IMR-90 (cell line): Measurements from ENCODE around the gene PRIMA1. TPM values are rescaled to one million over a fixed set of nuclear protein-coding genes. Genes with fewer than 3 reads are reported as not detected.
"Not testable (repeated sequence)": the region's sequence is repeated elsewhere in the genome, so short reads cannot be mapped to it uniquely, and the experiment has no call there.

Experiments used
- ATAC-seq: fragments of 200-7000 bp; cut with Tn5 transposase; 2 replicates; pipeline ENCODE4 v1.9.1; 2020; ENCODE audit warnings: low read depth, mild to moderate bottlenecking, moderate library complexity
- BruUV-seq: library from RNA; stranded (reverse); fragments of 400-500 nt; replicated peaks from 2 replicates; lab custom pipeline; 2021; lab: Mats Ljungman, UMichigan
- CTCF ChIA-PET: fragments of 300-600 bp; formaldehyde crosslinking; extraction: SDS; loops from one replicate; lab custom pipeline; 2021; ENCODE audit warnings: antibody characterized with exemption; lab: Yijun Ruan, JAX
- POLR2A ChIA-PET: fragments of 300-600 bp; sonication (Branson Sonifier 250); formaldehyde crosslinking; loops from one replicate; lab custom pipeline; 2022; ENCODE audit warnings: antibody characterized with exemption; ENCODE audit not compliant: unreplicated experiment; lab: Charles Lee
- DNase-seq: peaks from one replicate; pipeline ENCODE4 v3.0.0; 2013
- H2AFZ ChIP-seq: replicated peaks from 2 replicates; pipeline ENCODE3; 2013; ENCODE audit warnings: low read length, mild to moderate bottlenecking; ENCODE audit not compliant: poor library complexity
- H2AK5ac ChIP-seq: 2 replicates; pipeline ENCODE4 v1.6.1; 2013; ENCODE audit warnings: low read depth, low read length, inconsistent platforms
- H2AK9ac ChIP-seq: replicated peaks from 2 replicates; pipeline ENCODE3; 2013; ENCODE audit warnings: mild to moderate bottlenecking, low read depth, low read length, moderate library complexity; ENCODE audit not compliant: poor library complexity
- H2BK120ac ChIP-seq: 2 replicates; pipeline ENCODE4 v1.6.1; 2013; ENCODE audit warnings: low read depth, low read length, inconsistent platforms
- H2BK15ac ChIP-seq: 3 replicates; pipeline ENCODE4 v1.6.1; 2013; ENCODE audit warnings: low read depth, low read length, inconsistent platforms
- H2BK20ac ChIP-seq: 2 replicates; pipeline ENCODE4 v1.6.1; 2013; ENCODE audit warnings: low read depth, mild to moderate bottlenecking, inconsistent platforms, low read length, moderate library complexity
- H2BK5ac ChIP-seq: 2 replicates; pipeline ENCODE4 v1.6.1; 2013; ENCODE audit warnings: mild to moderate bottlenecking, low read depth, low read length, inconsistent platforms; ENCODE audit not compliant: poor library complexity, severe bottlenecking
- H3K14ac ChIP-seq: replicated peaks from 2 replicates; pipeline ENCODE4 v1.6.1; 2013; ENCODE audit warnings: low read depth, low read length, inconsistent platforms
- H3K18ac ChIP-seq: 2 replicates; pipeline ENCODE4 v1.6.1; 2013; ENCODE audit warnings: low read depth, low read length, control low read depth
- H3K23ac ChIP-seq: 2 replicates; pipeline ENCODE4 v1.6.1; 2013; ENCODE audit warnings: low read depth, low read length, inconsistent platforms
- H3K27ac ChIP-seq: 2 replicates; pipeline ENCODE4 v1.5.1; 2013; ENCODE audit warnings: mild to moderate bottlenecking, control low read depth, low read length; ENCODE audit not compliant: insufficient read depth
- H3K27me3 ChIP-seq: 2 replicates; pipeline ENCODE4 v1.6.1; 2013; ENCODE audit warnings: low read length; ENCODE audit not compliant: control insufficient read depth, insufficient read depth
- H3K36me3 ChIP-seq: 2 replicates; pipeline ENCODE4 v1.6.1; 2013; ENCODE audit warnings: low read length, mixed read lengths; ENCODE audit not compliant: control insufficient read depth, insufficient read depth
- H3K4ac ChIP-seq: 2 replicates; pipeline ENCODE4 v1.6.1; 2013; ENCODE audit warnings: low read depth, low read length, inconsistent platforms
- H3K4me1 ChIP-seq: 2 replicates; pipeline ENCODE4 v1.6.1; 2013; ENCODE audit warnings: low read length, mixed read lengths; ENCODE audit not compliant: control insufficient read depth, insufficient read depth
- H3K4me2 ChIP-seq: 2 replicates; pipeline ENCODE4 v1.6.1; 2013; ENCODE audit warnings: low read depth, mild to moderate bottlenecking, control low read depth, low read length, moderate library complexity
- H3K4me3 ChIP-seq: 2 replicates; pipeline ENCODE4 v1.5.1; 2013; ENCODE audit warnings: low read depth, mild to moderate bottlenecking, control low read depth, low read length, moderate library complexity; ENCODE audit not compliant: insufficient read depth
- H3K56ac ChIP-seq: 2 replicates; pipeline ENCODE4 v1.6.1; 2013; ENCODE audit warnings: low read length, inconsistent platforms; ENCODE audit not compliant: insufficient read depth; ENCODE audit errors: extremely low read depth
- H3K79me1 ChIP-seq, 2 experiments: 2 replicates each; pipeline ENCODE4 v1.6.1; 2013; ENCODE audit warnings: low read length in 2 of 2, inconsistent platforms in 1 of 2, low read depth in 1 of 2
- H3K9ac ChIP-seq: 2 replicates; pipeline ENCODE4 v1.6.1; 2013; ENCODE audit warnings: low read depth, low read length, control low read depth
- H3K9me1 ChIP-seq: 2 replicates; pipeline ENCODE4 v1.6.1; 2013; ENCODE audit warnings: low read length, inconsistent platforms; ENCODE audit not compliant: insufficient read depth
- H3K9me3 ChIP-seq: 2 replicates; pipeline ENCODE4 v1.6.1; 2013; ENCODE audit warnings: low read length; ENCODE audit not compliant: control insufficient read depth, insufficient read depth
- H4K20me1 ChIP-seq: 2 replicates; pipeline ENCODE4 v1.6.1; 2013; ENCODE audit warnings: low read length, inconsistent platforms; ENCODE audit not compliant: insufficient read depth
- H4K5ac ChIP-seq: 2 replicates; pipeline ENCODE4 v1.6.1; 2013; ENCODE audit warnings: mild to moderate bottlenecking, low read depth, low read length, control low read depth
- H4K8ac ChIP-seq, 2 experiments: 2 replicates each; pipeline ENCODE4 v1.6.1; 2013; ENCODE audit warnings: low read depth in 2 of 2, low read length in 2 of 2, control low read depth in 1 of 2, inconsistent platforms in 1 of 2
- H4K91ac ChIP-seq: 2 replicates; pipeline ENCODE4 v1.6.1; 2013; ENCODE audit warnings: low read depth, low read length, inconsistent platforms; ENCODE audit not compliant: insufficient read depth
- WGBS, 2 experiments: methylation state at CpG; one replicate each; pipeline versions ENCODE4 v1.1.5 to v1.1.7; 2013; ENCODE audit warnings: missing lambda C conversion rate in 2 of 2; ENCODE audit not compliant: insufficient read length in 1 of 2; ENCODE audit errors: extremely low coverage in 2 of 2; 5-methylcytosine and 5-hydroxymethylcytosine counted together
- dilution Hi-C: fragments of 300-500 bp; cut with HindIII; formaldehyde crosslinking; loops from one replicate; pipeline ENCODE4 v1.14.3; 2018; ENCODE audit warnings: low sequenced_read_pairs; ENCODE audit not compliant: unreplicated experiment
- in situ Hi-C: fragments of 300-500 bp; cut with MboI; formaldehyde crosslinking; loops from 3 replicates; pipeline ENCODE4 v1.14.3; 2019; ENCODE audit warnings: low sequenced_read_pairs, inconsistent platforms, mixed read lengths
- intact Hi-C: fragments of 100-400 bp; cut with micrococcal nuclease; formaldehyde crosslinking; loops from 2 replicates; pipeline ENCODE4 v1.10.0; 2022
- polyA plus RNA-seq, 3 experiments: library from polyadenylated mRNA; depleted of rRNA; stranded (reverse); fragments of >200 nt; gene quantifications; 2 replicates each; pipeline ENCODE4 v1.2.3, GENCODE V29; 2012; ENCODE audit warnings: low replicate concordance in 1 of 3
- total RNA-seq: library from RNA; depleted of rRNA; stranded (reverse); fragments of >200 nt; gene quantifications from 2 replicates; pipeline ENCODE4 v1.2.3, GENCODE V29; 2012

Gene PRIMA1
- total and polyA plus RNA-seq, 2 of the 4 experiments (the other 2 are of a cell fraction): not detected

GRCh38 chr14:93809491-93810420 is 21.5 kb upstream of the PRIMA1 start:
- H2AFZ ChIP-seq, H3K4me1 ChIP-seq, H4K8ac ChIP-seq, H3K79me1 ChIP-seq, dilution Hi-C loops, H3K14ac ChIP-seq, H3K4me2 ChIP-seq, H4K5ac ChIP-seq, intact Hi-C loops, H3K36me3 ChIP-seq, H4K91ac ChIP-seq, H3K27ac ChIP-seq, H3K4ac ChIP-seq, POLR2A ChIA-PET, H3K9ac ChIP-seq, H3K18ac ChIP-seq, H2AK9ac ChIP-seq, H3K9me1 ChIP-seq, CTCF ChIA-PET, H2BK120ac ChIP-seq, H3K56ac ChIP-seq, H2AK5ac ChIP-seq, H3K4me3 ChIP-seq, H3K23ac ChIP-seq, BruUV-seq, H4K20me1 ChIP-seq, H2BK15ac ChIP-seq, DNase-seq, in situ Hi-C loops, ATAC-seq, H2BK20ac ChIP-seq, H2BK5ac ChIP-seq, H3K27me3 ChIP-seq: not testable (repeated sequence)
- peaks cover 12% of the 10 kb centered on the region; the same call in 1 of the 2 replicates for H3K9me3 ChIP-seq
- WGBS, 2 experiments: no CpG with 5 or more reads among the region's 6 CpGs
